Measurements from ENCODE around the gene ARID3C. TPM values are rescaled to one million over a fixed set of nuclear protein-coding genes. Genes with fewer than 3 reads are reported as not detected.

The ARID3C gene
- total RNA-seq, 2 experiments from 2014 or later, result 0.25 to 0.34 TPM

DNA sequence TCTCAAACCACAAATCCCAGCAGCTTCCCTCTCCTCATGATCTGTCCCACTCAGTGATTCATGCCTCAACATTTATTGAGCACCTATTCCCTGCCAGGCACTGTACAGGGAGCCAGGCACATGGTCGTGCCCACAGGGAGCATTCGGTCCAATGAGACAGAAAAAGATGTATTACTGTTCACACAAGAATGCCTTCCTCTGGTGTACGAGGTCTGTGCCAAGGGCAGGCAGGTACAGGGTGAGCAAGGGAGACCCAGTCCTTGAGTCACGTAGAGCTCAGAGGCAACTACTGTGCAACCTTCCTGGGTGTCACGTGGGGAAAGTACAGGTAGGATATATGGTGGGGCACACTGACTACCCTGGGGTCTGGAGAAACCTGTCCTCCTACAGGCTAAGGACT, 43.9 kb downstream of the ARID3C start:
- Histone ChIP-seq H3K4me1 (ENCODE audit: insufficient read depth, low read length) (peaks cover 8% of the 10 kb centered on the region), H3K9me3 (ENCODE audit: control insufficient read depth in 1 of 2, insufficient read depth in 1 of 2, low read length in 2 of 2) (peaks cover 0 to under 1% of the 10 kb centered on the region in 2 experiments), H3K4me3 (ENCODE audit: low read length) (no peak overlapping the region), H3K27me3 (ENCODE audit: control insufficient read depth in 1 of 2, insufficient read depth in 2 of 2, low read length in 2 of 2) (peaks cover 50 to 80% of the 10 kb centered on the region in 2 experiments), H3K36me3 (ENCODE audit: insufficient read depth, low read length) (no peaks in the 10 kb centered on the region), H3K27ac (ENCODE audit: low read depth in 1 of 2, low read length in 2 of 2) (no peak overlapping the region)
- Mint-ChIP-seq H3K36me3 (ENCODE audit: low read depth) (no peaks in the 10 kb centered on the region), H3K27me3 (peaks cover 89% of the 10 kb centered on the region), H3K27ac (no peak overlapping the region), H3K9me3 (no peaks in the 10 kb centered on the region), H3K4me1 (ENCODE audit: low read depth) (peaks cover 10% of the 10 kb centered on the region), H3K4me3 (no peak overlapping the region)
- DNase-seq (no peak), ATAC-seq (ENCODE audit: poor library complexity) (no peak)
- TF ChIP-seq, protein P1, sequence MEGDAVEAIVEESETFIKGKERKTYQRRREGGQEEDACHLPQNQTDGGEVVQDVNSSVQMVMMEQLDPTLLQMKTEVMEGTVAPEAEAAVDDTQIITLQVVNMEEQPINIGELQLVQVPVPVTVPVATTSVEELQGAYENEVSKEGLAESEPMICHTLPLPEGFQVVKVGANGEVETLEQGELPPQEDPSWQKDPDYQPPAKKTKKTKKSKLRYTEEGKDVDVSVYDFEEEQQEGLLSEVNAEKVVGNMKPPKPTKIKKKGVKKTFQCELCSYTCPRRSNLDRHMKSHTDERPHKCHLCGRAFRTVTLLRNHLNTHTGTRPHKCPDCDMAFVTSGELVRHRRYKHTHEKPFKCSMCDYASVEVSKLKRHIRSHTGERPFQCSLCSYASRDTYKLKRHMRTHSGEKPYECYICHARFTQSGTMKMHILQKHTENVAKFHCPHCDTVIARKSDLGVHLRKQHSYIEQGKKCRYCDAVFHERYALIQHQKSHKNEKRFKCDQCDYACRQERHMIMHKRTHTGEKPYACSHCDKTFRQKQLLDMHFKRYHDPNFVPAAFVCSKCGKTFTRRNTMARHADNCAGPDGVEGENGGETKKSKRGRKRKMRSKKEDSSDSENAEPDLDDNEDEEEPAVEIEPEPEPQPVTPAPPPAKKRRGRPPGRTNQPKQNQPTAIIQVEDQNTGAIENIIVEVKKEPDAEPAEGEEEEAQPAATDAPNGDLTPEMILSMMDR (IDR thresholded peaks at IDR 0.05), result no peak
- ChIA-PET CTCF (no interaction called here), POLR2A (no interaction called here)
- intact Hi-C loops (cut with DNase I, micrococcal nuclease), result no loop called here

DNA sequence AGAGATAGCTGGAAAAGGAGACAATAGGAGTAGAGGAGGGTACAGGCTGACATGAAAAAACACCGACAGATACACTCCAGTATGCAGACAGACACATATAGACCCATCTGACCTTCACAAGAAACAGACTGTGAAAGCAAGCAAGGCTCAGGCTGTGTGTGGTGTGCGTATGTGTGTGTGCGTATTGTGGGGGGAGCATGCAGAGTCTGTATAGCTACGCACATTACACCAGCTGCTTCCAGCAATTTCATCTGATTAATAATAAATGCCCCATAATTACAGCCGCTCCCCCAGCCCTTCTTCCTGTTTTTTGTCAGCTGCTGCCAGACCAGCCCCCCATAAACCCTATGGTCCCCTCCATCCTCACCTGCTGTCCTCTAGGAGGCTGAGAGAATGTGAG, 46.1 kb downstream of the ARID3C start:
- Histone ChIP-seq H3K4me3 (ENCODE audit: low read length) (no peak overlapping the region), H3K36me3 (ENCODE audit: insufficient read depth, low read length) (no peaks in the 10 kb centered on the region), H3K4me1 (ENCODE audit: insufficient read depth, low read length) (peaks cover 11% of the 10 kb centered on the region), H3K27me3 (ENCODE audit: control insufficient read depth in 1 of 2, insufficient read depth in 2 of 2, low read length in 2 of 2) (peaks cover 56 to 84% of the 10 kb centered on the region in 2 experiments), H3K27ac (ENCODE audit: low read depth in 1 of 2, low read length in 2 of 2) (no peak overlapping the region), H3K9me3 (ENCODE audit: control insufficient read depth in 1 of 2, insufficient read depth in 1 of 2, low read length in 2 of 2) (peaks cover 0 to 4% of the 10 kb centered on the region in 2 experiments)
- Mint-ChIP-seq H3K9me3 (no peaks in the 10 kb centered on the region), H3K4me1 (ENCODE audit: low read depth) (peaks cover 4% of the 10 kb centered on the region), H3K27me3 (peaks cover 92% of the 10 kb centered on the region), H3K27ac (no peak overlapping the region), H3K4me3 (no peak overlapping the region), H3K36me3 (ENCODE audit: low read depth) (no peaks in the 10 kb centered on the region)
- POLR2A ChIA-PET, result no interaction called here
- no peak for ATAC-seq (ENCODE audit: poor library complexity)
- intact Hi-C loops (cut with DNase I, micrococcal nuclease), result no loop called here
- TF ChIP-seq, protein P1 (IDR thresholded peaks at IDR 0.05), result no peak
- CTCF ChIA-PET, result no interaction called here
- no peak for DNase-seq

DNA sequence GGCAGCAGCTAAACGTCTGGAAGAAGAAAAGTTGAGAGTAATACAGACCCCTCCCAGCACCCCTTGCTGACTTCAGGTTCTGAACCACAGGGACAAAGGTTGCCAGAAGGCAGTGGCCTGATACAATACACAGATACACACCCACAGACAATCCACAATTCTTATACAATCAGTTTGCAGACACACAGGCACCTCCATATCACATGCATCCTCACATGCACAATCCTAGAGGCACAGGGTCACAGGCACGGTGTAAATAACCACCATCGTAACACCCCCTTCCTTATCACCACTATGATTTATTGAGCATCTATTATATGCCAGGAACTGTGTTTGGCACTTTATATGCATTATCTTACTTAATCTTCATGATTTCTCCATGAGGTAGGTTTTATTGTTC, 47.5 kb downstream of the ARID3C start:
- DNase-seq (no peak), ATAC-seq (ENCODE audit: poor library complexity) (no peak)
- Mint-ChIP-seq H3K4me3 (no peak overlapping the region), H3K9me3 (no peaks in the 10 kb centered on the region), H3K36me3 (ENCODE audit: low read depth) (no peaks in the 10 kb centered on the region), H3K27me3 (peaks cover 91% of the 10 kb centered on the region), H3K27ac (no peak overlapping the region), H3K4me1 (ENCODE audit: low read depth) (peaks cover 10% of the 10 kb centered on the region)
- TF ChIP-seq, protein P1 (IDR thresholded peaks at IDR 0.05), result no peak
- no peak overlapping the region for H3K4me3 ChIP-seq (ENCODE audit: low read length)
- no peak overlapping the region for H3K27ac ChIP-seq (ENCODE audit: low read depth in 1 of 2, low read length in 2 of 2)
- peaks cover 53 to 79% of the 10 kb centered on the region in 2 experiments for H3K27me3 ChIP-seq (ENCODE audit: control insufficient read depth in 1 of 2, insufficient read depth in 2 of 2, low read length in 2 of 2)
- intact Hi-C loops (cut with DNase I, micrococcal nuclease), result no loop called here
- POLR2A ChIA-PET, result no interaction called here
- CTCF ChIA-PET, result no interaction called here
- H3K36me3 ChIP-seq (ENCODE audit: insufficient read depth, low read length), result no peaks in the 10 kb centered on the region
- peaks cover 13% of the 10 kb centered on the region for H3K4me1 ChIP-seq (ENCODE audit: insufficient read depth, low read length)
- H3K9me3 ChIP-seq (ENCODE audit: control insufficient read depth in 1 of 2, insufficient read depth in 1 of 2, low read length in 2 of 2), result peaks cover 0 to 10% of the 10 kb centered on the region in 2 experiments

Data from CD4-positive, alpha-beta T cell (primary cell).